Fibroblast of skin of back (primary cell): Measurements from ENCODE around the gene VDR.
"Not testable (repeated sequence)": the region's sequence is repeated elsewhere in the genome, so short reads cannot be mapped to it uniquely, and the experiment has no call there.

ENCODE experiments used
- DNase-seq: peaks from one replicate; pipeline ENCODE4 v3.0.0-alpha.2; 2013

VDR gene

GRCh38 chr12:47845081-47845480 is 59.7 kb downstream of the VDR start:
- DNase-seq: no peak

DNA sequence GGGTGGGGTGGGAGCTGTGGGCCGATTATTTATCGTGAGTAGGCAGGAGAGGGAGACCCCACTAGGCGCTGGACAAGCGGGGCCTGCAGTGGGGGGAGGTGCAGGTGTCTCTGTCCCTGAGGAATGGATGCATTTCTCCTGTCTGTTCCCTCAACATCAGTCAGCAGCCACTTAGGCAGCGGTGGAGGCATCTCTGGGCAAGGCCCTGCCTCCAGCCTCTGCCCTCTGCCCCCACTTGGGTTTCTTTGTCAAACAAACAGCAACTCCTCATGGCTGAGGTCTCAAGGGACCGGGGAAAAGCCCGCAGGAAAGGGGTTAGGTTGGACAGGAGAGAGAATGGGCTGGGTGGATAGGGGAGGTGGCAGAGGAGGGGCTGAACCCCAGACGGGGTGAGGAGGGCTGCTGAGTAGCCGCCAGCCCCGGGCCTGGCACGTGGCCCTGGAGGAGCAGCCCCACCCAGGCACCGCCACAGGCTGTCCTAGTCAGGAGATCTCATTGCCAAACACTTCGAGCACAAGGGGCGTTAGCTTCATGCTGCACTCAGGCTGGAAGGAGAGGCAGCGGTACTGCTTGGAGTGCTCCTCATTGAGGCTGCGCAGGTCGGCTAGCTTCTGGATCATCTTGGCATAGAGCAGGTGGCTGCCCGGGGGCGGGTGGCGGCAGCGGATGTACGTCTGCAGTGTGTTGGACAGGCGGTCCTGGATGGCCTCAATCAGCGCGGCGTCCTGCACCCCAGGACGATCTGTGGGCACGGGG is 60.4 kb downstream of the VDR start:
- no peak for DNase-seq

DNA sequence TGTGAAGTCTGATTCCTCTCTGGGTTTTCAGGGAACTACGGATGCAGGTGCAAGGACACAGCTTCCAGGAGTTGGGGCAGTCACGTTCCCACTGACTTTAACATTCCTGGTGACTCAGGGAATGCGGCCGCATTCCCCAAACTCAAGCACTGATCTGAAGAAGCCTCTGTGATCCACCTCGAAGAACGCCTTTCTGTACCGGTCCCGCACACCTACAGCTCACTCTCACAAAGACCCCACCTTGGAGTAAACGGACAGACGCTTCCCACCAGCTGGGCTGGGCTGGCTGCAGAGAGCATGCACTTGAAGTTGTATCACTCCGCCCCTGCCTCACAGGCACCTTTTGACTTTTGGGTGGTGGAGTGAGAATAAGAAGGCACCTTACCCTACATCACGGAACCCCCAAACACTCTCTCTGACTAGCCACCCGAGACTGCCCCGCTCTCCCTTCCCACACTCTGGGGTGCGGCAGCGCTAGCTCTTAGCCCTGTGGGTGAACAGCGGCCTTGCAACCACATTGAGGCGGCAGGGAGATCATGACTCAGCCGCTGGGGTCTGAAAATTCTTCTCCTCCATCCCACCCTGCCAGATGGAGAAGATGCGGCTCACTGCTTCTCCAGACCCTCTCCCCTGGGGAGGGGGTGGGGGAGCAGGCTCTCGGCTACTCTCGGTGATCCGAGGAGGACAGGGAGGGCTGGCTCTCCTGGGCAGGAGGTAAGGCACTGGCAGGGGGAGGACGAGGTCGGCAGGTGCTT is 61.4 kb downstream of the VDR start:
- peak; percentile 46 for DNase-seq

DNA sequence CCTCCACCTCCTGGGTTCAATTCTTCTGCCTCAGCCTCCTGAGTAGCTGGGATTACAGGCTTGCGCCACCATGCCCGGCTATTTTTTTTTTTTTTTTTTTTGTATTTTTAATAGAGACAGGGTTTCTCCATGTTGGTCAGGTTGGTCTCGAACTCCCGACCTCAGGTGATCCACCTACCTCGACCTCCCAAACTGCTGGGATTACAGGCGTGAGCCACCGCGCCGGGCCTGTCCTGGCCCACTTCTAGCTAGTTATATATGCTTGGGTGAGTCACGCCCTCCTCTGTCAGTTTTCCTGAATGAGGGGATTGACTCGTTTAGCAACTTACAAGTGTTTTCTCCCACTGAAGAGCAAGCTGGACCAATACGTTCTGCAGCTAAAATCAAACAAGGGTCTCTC is 62.3 kb downstream of the VDR start:
- not testable (repeated sequence) for DNase-seq

GRCh38 chr12:47841910-47842309 is 62.9 kb downstream of the VDR start:
- no peak for DNase-seq

- no peak for DNase-seq
Observed at GRCh38 chr12:47841501-47841900, 63.3 kb downstream of the VDR start.

- no peak for DNase-seq
Observed at GRCh38 chr12:47840571-47840970, 64.2 kb downstream of the VDR start.

DNA sequence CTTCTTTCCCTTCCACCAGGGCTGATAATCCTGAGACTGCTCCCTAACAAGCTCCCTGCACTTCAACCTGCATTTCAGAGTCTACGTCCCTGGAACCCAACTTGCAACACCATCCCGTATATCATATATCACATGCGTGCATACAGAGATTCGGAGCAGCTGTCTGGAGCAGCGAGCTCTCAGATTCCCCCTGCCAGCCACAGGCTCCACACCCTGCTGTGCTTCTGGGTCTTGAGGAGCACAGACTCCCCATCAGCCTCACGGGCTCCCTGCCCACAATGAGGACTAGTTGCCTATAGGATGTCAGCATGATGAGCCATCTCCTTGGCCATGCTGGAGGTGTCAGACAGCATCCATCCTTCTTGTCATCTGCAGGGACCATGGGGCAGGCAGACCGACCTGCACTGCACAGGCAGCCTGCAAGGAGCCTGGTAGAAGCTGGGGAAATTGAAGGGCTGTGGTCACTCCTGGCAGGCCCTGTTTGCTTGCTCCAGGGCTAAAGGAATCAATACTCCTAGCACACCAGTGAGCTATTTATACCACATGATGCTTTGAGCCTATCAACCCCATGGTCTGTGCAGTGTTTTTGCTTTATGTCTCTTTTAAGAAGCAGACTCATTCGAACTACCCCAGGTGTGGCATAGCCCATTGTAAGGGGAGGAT is 65.4 kb downstream of the VDR start:
- no peak for DNase-seq

- no peak for DNase-seq
Observed at GRCh38 chr12:47838286-47838931, 66.4 kb downstream of the VDR start.

DNA sequence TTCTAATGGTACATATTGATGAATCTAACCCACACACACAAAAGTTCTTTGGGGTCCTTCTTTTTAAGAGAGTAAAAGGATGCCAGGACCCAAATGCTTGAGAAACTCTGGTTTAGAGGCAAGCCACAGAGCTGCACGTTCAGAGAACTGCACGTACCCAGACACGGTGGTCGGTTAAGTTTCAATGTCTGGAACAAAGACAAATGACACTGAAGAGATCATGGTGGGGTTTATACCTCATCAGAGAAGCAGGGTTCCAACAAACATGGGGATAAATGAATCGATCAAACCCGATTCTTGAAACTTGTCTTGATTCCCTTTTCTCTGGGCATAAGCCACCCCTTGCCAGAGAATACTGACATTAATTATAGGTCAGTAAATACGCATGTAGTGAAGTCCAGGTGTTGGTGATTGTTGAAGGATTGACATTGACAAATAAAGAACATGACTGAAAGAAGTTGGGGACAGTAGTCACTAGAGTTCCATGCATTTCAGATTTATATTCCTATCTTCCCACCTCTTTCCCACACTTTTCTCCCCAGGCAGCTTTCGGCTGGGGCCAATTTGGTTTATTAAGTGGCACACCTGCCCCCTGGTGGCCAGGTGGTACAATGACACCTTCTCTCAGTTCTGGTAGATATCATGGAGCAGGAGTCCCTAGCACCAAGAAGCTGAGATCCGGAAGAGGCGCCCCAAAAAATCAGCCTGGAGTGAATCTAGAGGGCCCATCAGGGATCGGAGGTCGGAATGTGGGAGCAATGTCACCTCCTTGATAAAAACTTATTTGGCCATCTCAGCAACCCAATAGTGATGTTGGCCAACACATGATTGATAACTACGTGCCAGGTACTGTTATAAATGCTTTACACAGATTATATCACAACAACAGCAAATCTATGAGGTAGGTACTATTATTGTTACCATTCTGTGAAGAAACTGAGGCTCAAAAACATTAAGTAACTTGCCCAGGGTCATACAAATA is 67.3 kb downstream of the VDR start:
- peak; percentile 73 for DNase-seq

DNA sequence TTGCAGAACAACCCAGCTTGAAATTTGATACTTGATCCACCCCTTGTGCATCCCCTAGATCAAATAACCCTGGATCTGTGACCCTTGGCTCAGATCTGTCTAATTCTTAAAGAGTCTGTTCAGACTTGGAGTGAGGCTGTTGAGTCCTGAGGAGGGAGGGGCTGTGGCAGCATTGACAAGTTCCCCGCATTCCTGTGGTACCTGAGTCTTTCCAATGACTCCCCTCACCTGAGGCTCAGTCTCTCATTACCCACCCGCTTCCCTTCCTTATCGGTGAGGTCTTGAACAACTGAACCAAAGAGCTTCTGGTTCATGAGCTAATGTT is 69.0 kb downstream of the VDR start:
- DNase-seq: no peak

GRCh38 chr12:47835006-47835830 is 69.6 kb downstream of the VDR start:
- DNase-seq: no peak

DNA sequence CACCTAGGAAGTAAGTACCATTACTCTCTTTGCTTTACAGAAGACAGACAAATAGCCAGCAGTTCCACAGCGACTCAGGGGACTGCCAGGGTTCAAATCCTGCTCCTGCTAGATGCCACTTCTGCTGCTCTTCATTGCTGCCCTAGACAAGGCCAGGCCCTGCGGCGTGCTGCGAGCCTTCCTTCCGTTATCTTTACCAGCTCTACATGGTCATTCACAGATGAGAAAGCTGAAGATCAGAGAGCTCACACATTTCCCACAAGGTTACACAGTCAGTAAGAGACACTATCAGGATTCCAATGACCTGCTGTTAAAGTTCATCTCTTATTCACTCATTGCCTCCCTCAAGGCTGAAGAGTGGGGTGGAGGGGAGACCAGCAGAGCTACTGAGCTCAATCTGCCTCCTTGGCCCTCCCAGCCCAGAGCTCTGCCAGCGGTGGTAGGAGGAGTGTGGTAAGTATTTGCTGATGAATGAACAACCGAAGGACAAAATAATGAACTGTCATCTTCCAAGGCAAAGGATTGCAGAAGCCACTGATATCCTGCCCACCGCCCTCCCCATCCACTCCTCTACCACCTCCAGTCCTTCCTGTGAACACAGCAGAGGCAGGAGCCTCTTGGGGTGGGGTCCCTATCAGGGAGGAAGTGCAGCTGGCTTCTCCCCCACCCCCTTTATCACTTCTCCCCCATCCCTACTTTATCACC is 70.4 kb downstream of the VDR start:
- no peak for DNase-seq

GRCh38 chr12:47833591-47834012 is 71.2 kb downstream of the VDR start:
- no peak for DNase-seq

DNA sequence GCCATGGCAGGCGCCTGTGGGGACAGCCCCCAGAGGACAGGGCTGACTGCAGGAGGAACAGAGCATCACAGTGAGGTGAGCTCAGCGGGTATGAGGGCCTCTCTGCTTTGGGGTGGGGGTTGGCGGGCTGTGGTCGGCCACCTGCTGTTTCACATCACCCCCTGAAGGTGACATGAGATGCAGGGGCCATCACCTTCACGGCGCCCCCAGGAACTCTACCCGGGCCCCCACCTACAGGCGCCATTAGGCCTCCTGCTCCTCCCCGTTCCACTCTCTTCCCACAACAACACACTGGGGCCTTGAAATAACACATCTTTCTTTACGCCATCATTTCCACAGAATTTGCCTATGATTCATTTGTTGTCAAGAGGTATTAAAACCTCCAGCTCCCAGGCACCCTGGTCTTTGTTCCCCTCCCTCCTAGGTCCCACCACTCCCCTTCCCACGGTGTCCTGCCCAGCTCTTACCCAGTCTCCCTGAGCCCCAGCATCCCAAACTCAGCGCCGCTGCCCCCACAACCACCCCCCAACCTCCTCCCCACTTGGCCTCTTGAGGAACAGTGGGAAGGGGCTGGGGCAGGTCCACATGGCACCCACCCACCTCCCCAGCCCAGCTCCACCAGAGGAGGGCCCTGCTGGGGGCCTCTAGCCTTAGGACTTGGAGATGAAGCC is 72.4 kb downstream of the VDR start:
- DNase-seq: no peak

- DNase-seq: no peak
Observed at GRCh38 chr12:47829584-47829983, 75.2 kb downstream of the VDR start.

DNA sequence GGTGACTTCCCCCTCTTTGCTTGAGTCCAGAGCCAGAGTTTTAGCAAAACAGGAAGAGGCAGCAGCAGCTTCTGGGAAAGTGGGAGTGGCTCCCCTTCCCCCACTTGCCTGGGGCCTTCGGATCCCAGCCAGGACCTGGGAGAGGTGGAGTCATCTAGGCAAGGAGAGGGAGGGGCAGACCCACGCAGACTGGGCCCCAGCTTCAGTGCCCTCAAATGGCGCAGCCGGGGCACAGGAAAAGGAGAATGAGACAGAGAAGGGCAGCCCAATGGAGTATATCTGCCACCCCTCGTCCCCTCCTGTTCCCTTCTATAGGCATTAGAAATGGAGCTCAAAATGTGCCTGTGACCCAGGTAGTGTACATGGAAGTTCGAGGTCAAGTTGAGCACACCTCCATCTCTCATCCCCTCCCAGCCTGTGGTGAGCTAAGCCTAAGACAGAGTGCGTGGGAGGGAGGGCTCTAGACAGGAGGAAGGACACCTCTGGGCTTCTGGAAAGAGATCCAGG is 75.8 kb downstream of the VDR start:
- peak; percentile 86 for DNase-seq

DNA sequence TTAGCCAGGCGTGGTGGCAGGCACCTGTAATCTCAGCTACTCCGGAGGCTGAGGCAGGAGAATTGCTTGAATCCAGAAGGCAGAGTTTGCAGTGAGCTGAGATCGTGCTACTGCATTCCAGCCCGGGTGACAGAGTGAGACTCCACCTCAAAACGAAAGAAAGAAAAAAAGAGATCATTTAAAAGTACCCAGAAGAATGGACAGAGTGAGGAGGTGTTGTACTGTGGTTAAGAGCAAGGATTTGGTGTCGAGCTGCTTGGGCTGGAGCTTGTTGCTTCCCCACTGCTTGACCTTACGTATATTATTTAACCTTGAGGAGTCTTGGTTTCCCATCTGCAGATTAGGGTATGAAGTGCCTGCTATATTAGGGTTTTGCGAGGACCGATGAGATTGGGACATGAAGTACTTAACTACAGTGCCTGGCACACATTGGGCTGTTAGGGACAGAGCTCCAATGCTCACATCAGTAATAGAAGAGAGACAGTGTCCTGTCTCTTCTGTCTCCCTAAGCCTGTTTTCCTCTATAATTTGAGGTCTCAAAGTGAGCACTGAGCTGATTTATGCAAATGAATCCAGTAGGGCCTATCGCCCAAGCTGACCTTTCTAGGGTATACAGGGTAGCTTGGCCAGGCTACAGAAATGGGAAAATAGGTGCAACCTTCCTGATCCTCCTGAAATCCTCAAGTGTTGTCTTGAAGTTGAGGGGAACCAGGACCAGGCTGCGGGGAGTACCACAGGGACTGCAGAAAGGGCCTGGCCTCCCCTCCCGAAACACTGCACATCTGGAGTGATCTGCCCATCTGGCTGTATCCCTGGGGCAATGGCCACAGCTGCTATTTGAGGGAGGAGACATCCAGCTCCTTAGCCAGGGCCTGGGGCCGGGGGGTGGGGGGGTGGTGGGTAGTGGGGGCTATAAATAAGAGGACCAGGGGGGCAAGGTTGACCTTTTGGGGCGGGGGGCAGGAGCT is 76.5 kb downstream of the VDR start:
- no peak for DNase-seq
